ENCODE data around the gene GREM2.

The GREM2 gene

GRCh38 chr1:240474133-240474614 is 137.8 kb downstream of the GREM2 start:
- Histone ChIP-seq H3F3A (ENCODE audit: insufficient read depth, low read length) (no peaks in the 10 kb centered on the region), H4K20me1 (ENCODE audit: insufficient read depth, low read length) (no peaks in the 10 kb centered on the region), H3K79me2 (ENCODE audit: low read length) (no peaks in the 10 kb centered on the region), H3K9me2 (replicated peaks; ENCODE audit: insufficient read depth, low read length) (no peaks in the 10 kb centered on the region), H3K27me3 (replicated peaks; ENCODE audit: insufficient read depth, low read length) (no peaks in the 10 kb centered on the region), H3K27ac (ENCODE audit: low read length) (peak overlapping the region; percentile 15; the same call in 1 of the 2 replicates), H3K4me3 (ENCODE audit: low read length) (no peak overlapping the region), H3K9ac (ENCODE audit: low read length) (no peak overlapping the region), H3K4me1 (ENCODE audit: low read length) (peaks cover 18% of the 10 kb centered on the region), H3K4me2 (ENCODE audit: low read depth, low read length) (peak overlapping the region; percentile 47), H3K9me3 (replicated peaks; ENCODE audit: insufficient read depth, low read length) (no peaks in the 10 kb centered on the region), H3K36me3 (replicated peaks; ENCODE audit: insufficient read depth, low read length) (no peaks in the 10 kb centered on the region), H2AFZ (ENCODE audit: low read length) (no peak overlapping the region)
- DNase-seq: peak; percentile 35
- TF ChIP-seq CTCF (IDR thresholded peaks at IDR 0.05; ENCODE audit: low read length) (no peak), EZH2 (optimal IDR thresholded peaks at IDR 0.05; ENCODE audit: low read depth, low read length) (no peak), EZH2phosphoT487 (IDR thresholded peaks at IDR 0.05; ENCODE audit: low read length) (no peak)

GRCh38 chr1:240468656-240469055 is 143.3 kb downstream of the GREM2 start:
- TF ChIP-seq EZH2phosphoT487 (IDR thresholded peaks at IDR 0.05; ENCODE audit: low read length): no peak
- no peak for TF ChIP-seq EZH2 (optimal IDR thresholded peaks at IDR 0.05; ENCODE audit: low read depth, low read length)
- no peak for TF ChIP-seq CTCF (IDR thresholded peaks at IDR 0.05; ENCODE audit: low read length)
- H2AFZ ChIP-seq (ENCODE audit: low read length): no peak overlapping the region
- H3K27me3 ChIP-seq (replicated peaks; ENCODE audit: insufficient read depth, low read length): no peaks in the 10 kb centered on the region
- H3K9me2 ChIP-seq (replicated peaks; ENCODE audit: insufficient read depth, low read length): no peaks in the 10 kb centered on the region
- peaks cover 21% of the 10 kb centered on the region for H3K4me1 ChIP-seq (ENCODE audit: low read length)
- no peak for DNase-seq
- no peaks in the 10 kb centered on the region for H3K79me2 ChIP-seq (ENCODE audit: low read length)
- H3K9ac ChIP-seq (ENCODE audit: low read length): no peak overlapping the region
- no peaks in the 10 kb centered on the region for H4K20me1 ChIP-seq (ENCODE audit: insufficient read depth, low read length)
- H3K27ac ChIP-seq (ENCODE audit: low read length): no peak overlapping the region
- no peak overlapping the region for H3K4me2 ChIP-seq (ENCODE audit: low read depth, low read length)
- peaks cover 17% of the 10 kb centered on the region for H3F3A ChIP-seq (ENCODE audit: insufficient read depth, low read length)
- no peak overlapping the region for H3K4me3 ChIP-seq (ENCODE audit: low read length)
- no peaks in the 10 kb centered on the region for H3K36me3 ChIP-seq (replicated peaks; ENCODE audit: insufficient read depth, low read length)
- no peaks in the 10 kb centered on the region for H3K9me3 ChIP-seq (replicated peaks; ENCODE audit: insufficient read depth, low read length)

GRCh38 chr1:240467895-240468294 is 144.1 kb downstream of the GREM2 start:
- no peaks in the 10 kb centered on the region for H3K9me2 ChIP-seq (replicated peaks; ENCODE audit: insufficient read depth, low read length)
- H3F3A ChIP-seq (ENCODE audit: insufficient read depth, low read length): peaks cover 17% of the 10 kb centered on the region
- H3K4me2 ChIP-seq (ENCODE audit: low read depth, low read length): no peak overlapping the region
- no peak for DNase-seq
- no peaks in the 10 kb centered on the region for H3K9me3 ChIP-seq (replicated peaks; ENCODE audit: insufficient read depth, low read length)
- H3K4me3 ChIP-seq (ENCODE audit: low read length): no peak overlapping the region
- H4K20me1 ChIP-seq (ENCODE audit: insufficient read depth, low read length): no peaks in the 10 kb centered on the region
- TF ChIP-seq CTCF (IDR thresholded peaks at IDR 0.05; ENCODE audit: low read length): no peak
- no peak for TF ChIP-seq EZH2 (optimal IDR thresholded peaks at IDR 0.05; ENCODE audit: low read depth, low read length)
- no peak for TF ChIP-seq EZH2phosphoT487 (IDR thresholded peaks at IDR 0.05; ENCODE audit: low read length)
- H2AFZ ChIP-seq (ENCODE audit: low read length): no peak overlapping the region
- H3K27ac ChIP-seq (ENCODE audit: low read length): no peak overlapping the region
- H3K36me3 ChIP-seq (replicated peaks; ENCODE audit: insufficient read depth, low read length): no peaks in the 10 kb centered on the region
- no peaks in the 10 kb centered on the region for H3K27me3 ChIP-seq (replicated peaks; ENCODE audit: insufficient read depth, low read length)
- H3K4me1 ChIP-seq (ENCODE audit: low read length): peaks cover 15% of the 10 kb centered on the region
- no peak overlapping the region for H3K9ac ChIP-seq (ENCODE audit: low read length)
- no peaks in the 10 kb centered on the region for H3K79me2 ChIP-seq (ENCODE audit: low read length)

Data from MM.1S (cell line).